Measurements from ENCODE around the gene EXOC4.

- TF ChIP-seq CTCF (conservative IDR thresholded peaks at IDR 0.05; ENCODE audit: low read length) (no peak), EZH2phosphoT487 (IDR thresholded peaks at IDR 0.05; ENCODE audit: borderline replicate concordance) (no peak)
Measured at GRCh38 chr7:134104166-134104565, 851.3 kb downstream of the EXOC4 start.
